ENCODE data around the gene FOSB. TPM values are rescaled to one million over a fixed set of nuclear protein-coding genes. Genes with fewer than 3 reads are reported as not detected.

FOSB gene
- total RNA-seq, 2 experiments from 2014 or later, result 3.7 to 5.9 TPM

GRCh38 chr19:45451850-45452387 lies 15.9 kb upstream of the FOSB start:
- intact Hi-C loops (cut with micrococcal nuclease), result no loop called here
- Mint-ChIP-seq H3K36me3 (peaks cover 4% of the 10 kb centered on the region), H3K27me3 (no peaks in the 10 kb centered on the region), H3K9me3 (peaks cover 2% of the 10 kb centered on the region), H3K4me3 (peak overlapping the region; percentile 72), H3K4me1 (ENCODE audit: low read depth) (peaks cover 49% of the 10 kb centered on the region), H3K27ac (peak overlapping the region; percentile 70)
- ChIA-PET POLR2A (interaction anchor here (1.0 to 2.1 kb wide), 4 partner anchors 16 to 28 kb away, joined by 3 to 18 read pairs (median 6); partner anchors contain the start of gene FOSB), CTCF (interaction anchor here (0.9 to 2.0 kb wide), 4 partner anchors 12 to 34 kb away, joined by 3 to 11 read pairs (median 5); no protein-coding TSS in a partner anchor)
- no peak for DNase-seq

GRCh38 chr19:45455707-45456499 lies 11.9 kb upstream of the FOSB start:
- ChIA-PET CTCF (interaction anchor here (0.6 to 3.3 kb wide), 9 partner anchors 10 to 1402 kb away, joined by 3 to 18 read pairs (median 3); partner anchors contain the start of gene FOSB), POLR2A (interaction anchor here (0.6 to 2.5 kb wide), 4 partner anchors 10 to 53 kb away, joined by 3 to 18 read pairs (median 4); partner anchors contain the start of gene FOSB)
- Mint-ChIP-seq H3K27ac (peak overlapping the region; percentile 56), H3K4me1 (ENCODE audit: low read depth) (peaks cover 29% of the 10 kb centered on the region), H3K36me3 (no peaks in the 10 kb centered on the region), H3K9me3 (peaks cover 2% of the 10 kb centered on the region), H3K4me3 (no peak overlapping the region), H3K27me3 (no peaks in the 10 kb centered on the region)
- DNase-seq, result peak; percentile 84
- intact Hi-C loops (cut with micrococcal nuclease), result no loop called here

DNA sequence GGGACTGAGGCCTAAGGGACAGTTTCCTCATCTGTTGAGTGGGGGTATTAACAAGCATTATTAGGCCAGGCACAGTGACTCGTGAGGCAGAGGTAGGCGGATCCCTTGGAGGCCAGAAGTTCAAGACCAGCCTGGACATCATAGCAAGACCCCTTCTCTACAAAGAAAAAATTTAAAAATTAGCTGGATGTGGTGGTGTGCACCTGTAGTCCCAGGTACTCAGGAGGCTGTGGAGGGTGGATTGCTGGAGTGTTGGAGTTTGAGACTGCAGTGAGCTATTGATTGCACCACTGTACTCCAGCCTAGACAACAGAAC lies 11.3 kb upstream of the FOSB start:
- POLR2A ChIA-PET, result interaction anchor here (0.6 to 2.5 kb wide), 4 partner anchors 9 to 53 kb away, joined by 3 to 18 read pairs (median 4); partner anchors contain the start of gene FOSB
- no peaks in the 10 kb centered on the region for H3K36me3 Mint-ChIP-seq
- H3K4me3 Mint-ChIP-seq, result no peak overlapping the region
- intact Hi-C loops (cut with micrococcal nuclease), result no loop called here
- peaks cover 2% of the 10 kb centered on the region for H3K9me3 Mint-ChIP-seq
- H3K27ac Mint-ChIP-seq, result peak overlapping the region; percentile 23
- H3K27me3 Mint-ChIP-seq, result no peaks in the 10 kb centered on the region
- H3K4me1 Mint-ChIP-seq (ENCODE audit: low read depth), result peaks cover 24% of the 10 kb centered on the region
- DNase-seq, result no peak
- CTCF ChIA-PET, result interaction anchor here (0.6 to 3.3 kb wide), 7 partner anchors 10 to 1402 kb away, joined by 3 to 18 read pairs (median 3); partner anchors contain the start of gene FOSB

- H3K4me3 Mint-ChIP-seq, result no peak overlapping the region
- H3K27ac Mint-ChIP-seq, result no peak overlapping the region
- no peaks in the 10 kb centered on the region for H3K9me3 Mint-ChIP-seq
- no peaks in the 10 kb centered on the region for H3K36me3 Mint-ChIP-seq
- intact Hi-C loops (cut with micrococcal nuclease), result no loop called here
- ChIA-PET POLR2A (no interaction called here), CTCF (no interaction called here)
- no peak for DNase-seq
- peaks cover 14% of the 10 kb centered on the region for H3K4me1 Mint-ChIP-seq (ENCODE audit: low read depth)
- no peaks in the 10 kb centered on the region for H3K27me3 Mint-ChIP-seq
Observed at GRCh38 chr19:45457776-45458175, 10.0 kb upstream of the FOSB start.

DNA sequence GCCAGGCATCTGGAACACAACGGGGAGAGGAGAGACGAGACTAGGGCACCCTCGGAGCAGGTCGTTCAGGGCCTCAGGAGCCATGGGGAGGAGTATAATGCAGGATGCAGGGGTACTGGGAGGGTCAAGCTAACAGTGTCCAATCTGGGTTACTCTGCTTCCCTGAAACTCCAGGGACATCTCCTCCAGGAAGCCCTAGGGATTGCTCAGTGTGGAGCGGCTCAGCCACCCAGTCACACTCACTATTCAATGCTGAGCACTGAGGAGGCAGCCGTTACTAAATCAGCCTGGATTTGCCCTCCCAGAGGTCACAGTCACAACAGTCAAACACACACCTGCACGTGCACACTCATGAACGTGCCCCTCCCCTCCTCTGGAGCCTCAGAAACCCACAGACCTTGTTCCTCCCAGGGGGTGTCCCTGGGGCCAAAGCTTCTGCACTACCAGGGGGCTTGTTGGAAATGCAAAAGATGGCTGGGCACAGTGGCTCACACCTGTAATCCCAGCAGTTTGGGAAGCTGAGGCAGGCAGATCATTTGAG lies 6.9 kb upstream of the FOSB start:
- H3K4me1 Mint-ChIP-seq (ENCODE audit: low read depth), result peaks cover 7% of the 10 kb centered on the region
- H3K9me3 Mint-ChIP-seq, result no peaks in the 10 kb centered on the region
- CTCF ChIA-PET, result interaction anchor here (1.1 to 1.2 kb wide), 2 partner anchors 22 to 25 kb away, joined by 3 read pairs; no protein-coding TSS in a partner anchor
- H3K36me3 Mint-ChIP-seq, result no peaks in the 10 kb centered on the region
- H3K27me3 Mint-ChIP-seq, result no peaks in the 10 kb centered on the region
- no peak for DNase-seq
- H3K4me3 Mint-ChIP-seq, result no peak overlapping the region
- intact Hi-C loops (cut with micrococcal nuclease), result no loop called here
- H3K27ac Mint-ChIP-seq, result peak overlapping the region; percentile 42
- POLR2A ChIA-PET, result no interaction called here

DNA sequence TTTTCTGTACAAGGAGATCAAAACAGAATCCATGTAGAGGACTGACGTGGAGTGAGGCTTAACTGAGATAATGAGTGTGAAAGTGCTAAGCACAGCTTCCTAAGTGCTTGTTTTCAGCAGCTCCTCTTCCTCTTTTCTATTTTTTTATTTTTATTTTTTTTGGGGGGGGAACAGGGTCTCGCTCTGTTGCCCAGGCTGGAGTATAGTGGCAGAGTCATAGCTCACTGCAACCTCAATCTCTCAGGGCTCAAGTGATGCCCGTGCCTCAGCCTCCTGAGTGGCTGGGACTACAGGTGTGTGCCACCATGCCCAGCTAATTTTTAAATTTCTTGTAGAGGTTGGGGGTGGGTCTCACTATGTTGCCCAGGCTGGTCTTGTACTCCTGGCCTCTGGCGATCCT lies 5.6 kb upstream of the FOSB start:
- H3K36me3 Mint-ChIP-seq, result no peaks in the 10 kb centered on the region
- DNase-seq, result no peak
- POLR2A ChIA-PET, result no interaction called here

GRCh38 chr19:45463241-45463640 lies 4.6 kb upstream of the FOSB start:
- CTCF ChIA-PET, result interaction anchor here (0.9 kb wide), 1 partner anchor 59 kb away, joined by 3 read pairs; no protein-coding TSS in a partner anchor
- H3K4me1 Mint-ChIP-seq (ENCODE audit: low read depth), result peaks cover 7% of the 10 kb centered on the region
- POLR2A ChIA-PET, result no interaction called here

More for the DNA sequence above, 5.6 kb upstream of the FOSB start:
- CTCF ChIA-PET, result interaction anchor here (0.7 to 1.0 kb wide), 5 partner anchors 11 to 58 kb away, joined by 3 to 6 read pairs (median 5); no protein-coding TSS in a partner anchor
- Mint-ChIP-seq H3K27ac (no peak overlapping the region), H3K4me3 (no peak overlapping the region), H3K27me3 (peaks cover 1% of the 10 kb centered on the region), H3K9me3 (no peaks in the 10 kb centered on the region), H3K4me1 (ENCODE audit: low read depth) (peaks cover 3% of the 10 kb centered on the region)
- intact Hi-C loops (cut with micrococcal nuclease), result no loop called here

GRCh38 chr19:45464274-45464673 lies 3.5 kb upstream of the FOSB start:
- H3K27me3 Mint-ChIP-seq, result peaks cover 1% of the 10 kb centered on the region
- ChIA-PET POLR2A (no interaction called here), CTCF (interaction anchor here (1.2 kb wide), 1 partner anchor 25 kb away, joined by 4 read pairs; no protein-coding TSS in a partner anchor)
- no peaks in the 10 kb centered on the region for H3K36me3 Mint-ChIP-seq
- no peak overlapping the region for H3K27ac Mint-ChIP-seq
- peaks cover 7% of the 10 kb centered on the region for H3K4me1 Mint-ChIP-seq (ENCODE audit: low read depth)
- no peak for DNase-seq
- H3K4me3 Mint-ChIP-seq, result no peak overlapping the region
- intact Hi-C loops (cut with micrococcal nuclease), result no loop called here
- H3K9me3 Mint-ChIP-seq, result no peaks in the 10 kb centered on the region

More at GRCh38 chr19:45463241-45463640, 4.6 kb upstream of the FOSB start:
- intact Hi-C loops (cut with micrococcal nuclease), result no loop called here
- no peak for DNase-seq
- peaks cover 1% of the 10 kb centered on the region for H3K27me3 Mint-ChIP-seq
- H3K27ac Mint-ChIP-seq, result no peak overlapping the region
- no peak overlapping the region for H3K4me3 Mint-ChIP-seq
- no peaks in the 10 kb centered on the region for H3K9me3 Mint-ChIP-seq
- H3K36me3 Mint-ChIP-seq, result no peaks in the 10 kb centered on the region

DNA sequence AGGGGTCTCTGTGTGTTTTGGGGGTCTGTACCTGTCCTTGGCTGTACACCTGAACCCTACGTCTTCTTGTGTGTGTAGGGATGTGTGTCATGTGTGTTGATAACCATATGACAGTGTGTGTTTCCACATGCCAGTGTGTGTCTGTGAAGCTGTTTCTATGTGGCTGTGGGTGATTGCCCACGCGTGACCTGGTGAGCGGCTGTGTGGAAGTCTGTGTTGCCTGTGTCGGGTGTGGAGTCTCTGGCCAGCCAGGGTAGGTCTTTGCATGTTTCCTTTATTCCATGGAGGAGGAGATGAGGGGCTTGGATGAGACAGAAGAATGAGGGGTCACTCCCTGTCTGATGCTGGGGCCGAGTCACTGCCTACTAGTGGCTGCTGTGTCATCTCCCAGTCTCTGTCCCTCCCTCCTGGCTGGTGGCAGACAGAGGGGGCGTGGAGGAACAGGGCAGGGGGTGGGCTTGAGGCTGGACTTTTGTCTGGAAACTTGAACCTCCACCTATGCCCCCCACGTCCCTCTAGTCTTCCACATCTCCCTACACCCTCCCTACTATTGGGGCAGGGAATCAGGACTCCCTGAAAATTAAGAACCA lies 2.8 kb upstream of the FOSB start:
- H3K4me1 Mint-ChIP-seq (ENCODE audit: low read depth), result peaks cover 14% of the 10 kb centered on the region
- ChIA-PET POLR2A (no interaction called here), CTCF (interaction anchor here (1.2 kb wide), 1 partner anchor 26 kb away, joined by 4 read pairs; no protein-coding TSS in a partner anchor)
- DNase-seq, result no peak
- intact Hi-C loops (cut with micrococcal nuclease), result no loop called here
- H3K27ac Mint-ChIP-seq, result no peak overlapping the region
- H3K36me3 Mint-ChIP-seq, result no peaks in the 10 kb centered on the region
- peaks cover 1% of the 10 kb centered on the region for H3K27me3 Mint-ChIP-seq
- no peak overlapping the region for H3K4me3 Mint-ChIP-seq
- H3K9me3 Mint-ChIP-seq, result no peaks in the 10 kb centered on the region

GRCh38 chr19:45467115-45467455 lies 711 bp upstream of the FOSB start:
- peak overlapping the region; percentile 52 for H3K27ac Mint-ChIP-seq
- H3K36me3 Mint-ChIP-seq, result peaks cover 3% of the 10 kb centered on the region
- intact Hi-C loops (cut with micrococcal nuclease), result loop anchor here (1.0 kb wide), 1 partner anchor 17 kb away; no protein-coding TSS in a partner anchor
- no peaks in the 10 kb centered on the region for H3K9me3 Mint-ChIP-seq
- peaks cover 28% of the 10 kb centered on the region for H3K4me1 Mint-ChIP-seq (ENCODE audit: low read depth)
- ChIA-PET CTCF (interaction anchor here (0.9 to 5.0 kb wide), 8 partner anchors 10 to 174 kb away, joined by 3 to 89 read pairs (median 10); no protein-coding TSS in a partner anchor), POLR2A (interaction anchor here (1.0 to 4.0 kb wide), 9 partner anchors 11 to 175 kb away, joined by 3 to 44 read pairs (median 8); partner anchors contain the start of genes ERCC1 and VASP)
- peak overlapping the region; percentile 87 for H3K4me3 Mint-ChIP-seq
- no peak for DNase-seq
- H3K27me3 Mint-ChIP-seq, result peaks cover 1% of the 10 kb centered on the region

DNA sequence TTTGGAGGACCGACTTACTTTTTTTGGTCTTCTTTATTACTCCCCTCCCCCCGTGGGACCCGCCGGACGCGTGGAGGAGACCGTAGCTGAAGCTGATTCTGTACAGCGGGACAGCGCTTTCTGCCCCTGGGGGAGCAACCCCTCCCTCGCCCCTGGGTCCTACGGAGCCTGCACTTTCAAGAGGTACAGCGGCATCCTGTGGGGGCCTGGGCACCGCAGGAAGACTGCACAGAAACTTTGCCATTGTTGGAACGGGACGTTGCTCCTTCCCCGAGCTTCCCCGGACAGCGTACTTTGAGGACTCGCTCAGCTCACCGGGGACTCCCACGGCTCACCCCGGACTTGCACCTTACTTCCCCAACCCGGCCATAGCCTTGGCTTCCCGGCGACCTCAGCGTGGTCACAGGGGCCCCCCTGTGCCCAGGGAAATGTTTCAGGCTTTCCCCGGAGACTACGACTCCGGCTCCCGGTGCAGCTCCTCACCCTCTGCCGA lies 409 bp downstream of the FOSB start:
- intact Hi-C loops (cut with micrococcal nuclease), result no loop called here
- Mint-ChIP-seq H3K4me3 (peak overlapping the region; percentile 87), H3K4me1 (ENCODE audit: low read depth) (peaks cover 33% of the 10 kb centered on the region), H3K27ac (peak overlapping the region; percentile 84), H3K36me3 (peaks cover 8% of the 10 kb centered on the region), H3K9me3 (no peaks in the 10 kb centered on the region), H3K27me3 (peaks cover 1% of the 10 kb centered on the region)
- CTCF ChIA-PET, result interaction anchor here (0.5 to 5.0 kb wide), 11 partner anchors 10 to 248 kb away, joined by 3 to 89 read pairs (median 3); no protein-coding TSS in a partner anchor
- peak; percentile 62 for DNase-seq
- POLR2A ChIA-PET, result interaction anchor here (1.0 to 4.0 kb wide), 11 partner anchors 10 to 174 kb away, joined by 3 to 44 read pairs (median 7); partner anchors contain the start of genes ERCC1, OPA3, PPP1R13L and VASP

Measured in activated CD4-positive, alpha-beta memory T cell treated with anti-CD3 and anti-CD28 coated beads for 36 hours (primary cell).